SJCRH30 (cell line): ENCODE data around the gene KCNA5. TPM values are rescaled to one million over a fixed set of nuclear protein-coding genes. Genes with fewer than 3 reads are reported as not detected.

Experiments
- DNase-seq, 2 experiments: peaks; one replicate each; pipeline ENCODE4 v3.0.0-alpha.2; 2015 to 2020
- H3K27ac ChIP-seq: fragments of 250-450 bp; sonication (Bioruptor Pico); 2 replicates; pipeline ENCODE4 v1.5.1; 2020; ENCODE audit warnings: mild to moderate bottlenecking, moderate library complexity
- H3K27me3 ChIP-seq: fragments of 250-450 bp; sonication (Bioruptor Pico); 2 replicates; pipeline ENCODE4 v1.5.1; 2020; ENCODE audit warnings: mild to moderate bottlenecking, moderate library complexity
- H3K36me3 ChIP-seq: fragments of 250-450 bp; sonication (Bioruptor Pico); 2 replicates; pipeline ENCODE4 v1.5.1; 2020; ENCODE audit warnings: mild to moderate bottlenecking, moderate library complexity
- H3K4me1 ChIP-seq: fragments of 250-450 bp; sonication (Bioruptor Pico); 2 replicates; pipeline ENCODE4 v1.5.1; 2020; ENCODE audit warnings: mild to moderate bottlenecking, moderate library complexity
- H3K4me3 ChIP-seq: fragments of 250-450 bp; sonication (Bioruptor Pico); 2 replicates; pipeline ENCODE4 v1.5.1; 2020; ENCODE audit warnings: mild to moderate bottlenecking, moderate library complexity
- H3K9me3 ChIP-seq: fragments of 250-450 bp; sonication (Bioruptor Pico); replicated peaks from 2 replicates; pipeline ENCODE4 v1.5.1; 2020; ENCODE audit warnings: mild to moderate bottlenecking, moderate library complexity
- total RNA-seq: library from RNA; depleted of rRNA; stranded (reverse); fragments of >200 nt; shearing (Covaris generic); gene quantifications from 2 replicates; pipeline ENCODE4 v1.2.3, GENCODE V29; 2014

KCNA5 gene
- total RNA-seq, 1 experiment from 2014 or later: not detected

DNA sequence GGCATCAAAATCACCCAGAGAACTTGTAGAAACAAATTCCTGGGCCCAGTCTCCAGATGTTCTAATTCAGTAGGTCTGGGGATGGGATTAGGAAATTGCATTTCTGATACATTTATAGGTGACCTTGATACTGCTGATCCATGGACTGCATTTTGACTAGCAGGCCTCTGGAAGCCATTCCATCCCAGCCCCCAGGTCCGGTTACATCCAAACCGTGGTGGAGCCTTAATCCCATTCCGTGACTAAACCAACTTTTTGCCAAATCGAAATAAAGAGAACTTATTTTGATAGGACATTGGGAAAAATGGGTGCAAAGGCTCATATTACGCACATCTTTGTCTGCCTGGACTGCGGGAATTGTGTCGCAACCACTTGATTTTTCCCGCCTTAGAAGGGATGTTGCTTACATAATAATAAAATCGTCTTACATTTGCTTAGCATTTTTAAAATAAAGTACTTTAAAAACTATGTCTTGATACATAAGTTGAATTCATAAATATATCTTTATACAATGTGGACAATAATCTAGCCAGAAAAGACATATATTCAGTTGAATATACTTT lies 5.8 kb upstream of the KCNA5 start:
- Histone ChIP-seq H3K9me3 (no peaks in the 10 kb centered on the region), H3K27ac (no peak overlapping the region), H3K27me3 (no peaks in the 10 kb centered on the region), H3K4me1 (no peaks in the 10 kb centered on the region), H3K36me3 (no peaks in the 10 kb centered on the region), H3K4me3 (no peak overlapping the region)
- DNase-seq: no peak

DNA sequence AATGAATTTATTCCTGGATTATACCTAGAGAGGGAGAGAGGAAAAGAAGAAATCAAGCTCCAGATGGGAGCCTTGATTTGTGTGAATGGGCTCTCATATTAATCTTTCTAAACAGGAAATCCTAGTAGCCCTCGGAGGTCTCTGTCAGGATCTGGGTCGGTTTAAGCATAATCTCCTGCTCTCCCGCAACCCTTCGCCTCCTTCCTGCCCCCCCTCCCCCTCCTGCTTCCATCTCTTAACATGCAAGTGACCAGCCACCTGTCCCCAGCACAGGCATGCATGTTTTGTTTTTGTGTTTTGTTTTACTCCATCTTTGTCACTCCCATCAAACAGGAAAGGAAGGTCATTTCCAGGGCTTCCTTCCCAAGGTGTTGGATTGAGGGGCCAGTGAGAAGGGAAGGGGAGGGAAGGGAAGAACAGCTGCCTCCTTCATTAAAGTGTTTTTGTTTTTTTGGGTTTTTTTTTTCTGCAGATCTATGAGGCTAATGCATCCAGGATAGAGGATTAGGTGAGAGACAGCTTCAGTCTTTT lies 4.8 kb upstream of the KCNA5 start:
- no peak for DNase-seq
- Histone ChIP-seq H3K36me3 (no peaks in the 10 kb centered on the region), H3K27me3 (no peaks in the 10 kb centered on the region), H3K4me3 (no peak overlapping the region), H3K4me1 (no peaks in the 10 kb centered on the region), H3K27ac (no peak overlapping the region), H3K9me3 (no peaks in the 10 kb centered on the region)

DNA sequence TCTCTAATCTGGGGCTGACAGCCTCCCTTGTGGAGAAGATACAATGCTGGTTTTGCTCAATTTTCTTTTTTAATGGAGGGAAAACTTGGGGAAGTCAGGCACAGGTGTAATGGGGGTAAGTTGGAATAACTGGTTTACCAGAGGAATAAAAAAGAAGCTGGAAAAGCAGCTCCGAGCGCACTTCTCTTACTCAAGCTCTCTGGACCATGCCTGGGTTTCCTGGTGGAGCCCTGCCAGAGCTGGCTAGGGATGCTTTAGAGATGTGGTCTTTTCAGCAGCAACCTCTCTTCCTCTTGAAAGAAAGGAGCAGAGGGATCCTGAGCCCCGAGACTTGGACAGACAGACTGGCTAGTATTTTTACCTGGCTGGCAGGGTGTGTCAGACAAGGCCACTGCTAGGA lies 3.9 kb upstream of the KCNA5 start:
- Histone ChIP-seq H3K27me3 (no peaks in the 10 kb centered on the region), H3K9me3 (no peaks in the 10 kb centered on the region), H3K27ac (no peak overlapping the region), H3K4me3 (no peak overlapping the region), H3K4me1 (no peaks in the 10 kb centered on the region), H3K36me3 (no peaks in the 10 kb centered on the region)
- no peak for DNase-seq

DNA sequence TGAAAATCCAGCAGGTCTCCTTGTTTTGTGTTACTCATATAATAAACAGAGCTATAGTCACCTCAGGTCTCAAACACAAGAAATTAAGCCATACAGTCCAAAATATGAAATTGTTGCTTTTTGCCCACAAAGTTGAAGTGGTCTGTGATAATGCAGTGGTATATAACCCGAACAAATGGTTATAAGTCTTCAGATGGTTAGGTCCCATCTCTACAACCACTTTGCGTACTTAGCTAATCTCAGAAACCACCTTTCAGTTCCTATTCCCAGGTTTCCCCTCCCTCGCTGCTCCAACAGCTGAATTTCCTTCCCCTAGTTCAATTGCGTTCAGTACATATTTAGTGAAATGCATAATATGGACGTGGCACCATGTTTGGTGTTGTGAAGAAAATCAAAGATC lies 3.3 kb upstream of the KCNA5 start:
- H3K27me3 ChIP-seq: no peaks in the 10 kb centered on the region

DNA sequence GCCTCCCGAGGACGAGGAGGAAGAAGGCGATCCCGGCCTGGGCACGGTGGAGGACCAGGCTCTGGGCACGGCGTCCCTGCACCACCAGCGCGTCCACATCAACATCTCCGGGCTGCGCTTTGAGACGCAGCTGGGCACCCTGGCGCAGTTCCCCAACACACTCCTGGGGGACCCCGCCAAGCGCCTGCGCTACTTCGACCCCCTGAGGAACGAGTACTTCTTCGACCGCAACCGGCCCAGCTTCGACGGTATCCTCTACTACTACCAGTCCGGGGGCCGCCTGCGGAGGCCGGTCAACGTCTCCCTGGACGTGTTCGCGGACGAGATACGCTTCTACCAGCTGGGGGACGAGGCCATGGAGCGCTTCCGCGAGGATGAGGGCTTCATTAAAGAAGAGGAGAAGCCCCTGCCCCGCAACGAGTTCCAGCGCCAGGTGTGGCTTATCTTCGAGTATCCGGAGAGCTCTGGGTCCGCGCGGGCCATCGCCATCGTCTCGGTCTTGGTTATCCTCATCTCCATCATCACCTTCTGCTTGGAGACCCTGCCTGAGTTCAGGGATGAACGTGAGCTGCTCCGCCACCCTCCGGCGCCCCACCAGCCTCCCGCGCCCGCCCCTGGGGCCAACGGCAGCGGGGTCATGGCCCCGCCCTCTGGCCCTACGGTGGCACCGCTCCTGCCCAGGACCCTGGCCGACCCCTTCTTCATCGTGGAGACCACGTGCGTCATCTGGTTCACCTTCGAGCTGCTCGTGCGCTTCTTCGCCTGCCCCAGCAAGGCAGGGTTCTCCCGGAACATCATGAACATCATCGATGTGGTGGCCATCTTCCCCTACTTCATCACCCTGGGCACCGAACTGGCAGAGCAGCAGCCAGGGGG lies 979 bp downstream of the KCNA5 start:
- H3K27me3 ChIP-seq: peaks cover 6% of the 10 kb centered on the region; the same call in 1 of the 2 replicates
- H3K27ac ChIP-seq: no peak overlapping the region
- no peak overlapping the region for H3K4me3 ChIP-seq
- H3K4me1 ChIP-seq: no peaks in the 10 kb centered on the region
- H3K36me3 ChIP-seq: no peaks in the 10 kb centered on the region
- no peak for DNase-seq
- no peaks in the 10 kb centered on the region for H3K9me3 ChIP-seq

More for the DNA sequence above, 3.3 kb upstream of the KCNA5 start:
- no peak for DNase-seq
- H3K4me1 ChIP-seq: no peaks in the 10 kb centered on the region
- no peaks in the 10 kb centered on the region for H3K9me3 ChIP-seq
- H3K36me3 ChIP-seq: no peaks in the 10 kb centered on the region
- no peak overlapping the region for H3K4me3 ChIP-seq
- H3K27ac ChIP-seq: no peak overlapping the region

DNA sequence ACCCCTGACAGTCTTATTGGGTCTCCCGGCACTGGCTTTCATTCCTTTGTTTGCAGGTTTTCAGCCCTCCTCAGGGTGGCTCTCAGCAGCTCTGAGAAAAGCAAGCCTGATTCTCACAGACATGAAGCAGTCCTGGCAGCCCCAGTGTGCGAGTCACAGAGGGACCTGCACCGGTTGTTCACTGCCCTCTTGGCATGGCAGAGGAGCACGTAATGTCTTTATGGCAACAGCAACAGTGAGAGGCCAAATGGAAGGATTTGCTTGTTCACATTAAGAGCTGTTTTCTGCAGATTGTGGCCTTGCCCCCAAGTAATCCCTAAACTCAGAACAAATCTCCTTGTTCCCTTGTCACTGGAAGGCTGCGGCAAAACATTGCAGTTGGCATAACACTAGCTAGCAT lies 3.4 kb downstream of the KCNA5 start:
- DNase-seq: no peak
- H3K27ac ChIP-seq: no peak overlapping the region
- H3K4me1 ChIP-seq: no peaks in the 10 kb centered on the region
- no peaks in the 10 kb centered on the region for H3K36me3 ChIP-seq
- no peaks in the 10 kb centered on the region for H3K9me3 ChIP-seq
- H3K27me3 ChIP-seq: peaks cover 10% of the 10 kb centered on the region; the same call in 1 of the 2 replicates
- no peak overlapping the region for H3K4me3 ChIP-seq

DNA sequence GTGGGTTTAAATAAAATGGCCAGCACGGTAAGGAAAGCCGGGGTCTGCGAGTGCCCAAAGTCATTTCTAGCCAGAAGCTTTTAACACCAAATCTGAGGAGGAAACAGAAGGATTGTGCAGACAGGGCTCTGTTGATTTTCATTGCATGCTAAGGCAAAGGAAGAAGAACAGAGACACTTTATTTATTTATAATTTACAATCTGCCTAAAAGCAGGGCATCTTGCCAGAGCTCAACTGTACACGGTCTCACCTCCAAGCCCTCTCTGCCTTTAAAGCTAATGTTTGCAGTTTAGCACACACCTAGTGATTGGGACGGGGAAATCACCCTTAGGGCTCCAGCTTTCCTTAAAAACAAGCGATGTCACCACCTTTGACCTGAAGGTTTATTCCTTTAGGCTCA lies 4.0 kb downstream of the KCNA5 start:
- Histone ChIP-seq H3K4me3 (no peak overlapping the region), H3K36me3 (no peaks in the 10 kb centered on the region), H3K27ac (no peak overlapping the region), H3K27me3 (peaks cover 10% of the 10 kb centered on the region; the same call in 1 of the 2 replicates), H3K4me1 (no peaks in the 10 kb centered on the region), H3K9me3 (no peaks in the 10 kb centered on the region)
- DNase-seq: no peak

DNA sequence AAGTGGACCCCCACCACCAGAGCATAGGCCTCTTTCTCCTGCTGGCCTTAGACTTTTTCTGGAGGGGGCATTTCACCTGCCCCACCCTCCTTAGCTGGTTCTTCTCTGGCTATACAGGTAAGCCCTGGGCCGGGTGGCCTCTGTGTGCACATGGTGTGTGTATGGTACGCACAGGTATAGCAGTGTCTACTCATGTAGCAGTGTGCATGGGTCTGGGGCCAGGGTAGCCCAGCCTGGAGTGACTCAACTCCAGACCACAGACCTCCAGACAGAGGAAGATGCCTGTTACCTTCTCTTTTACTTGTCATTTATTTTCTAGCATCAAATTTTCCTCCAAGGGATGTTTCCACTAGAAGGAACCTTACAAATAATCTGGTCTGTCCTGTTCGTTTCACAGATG lies 6.9 kb downstream of the KCNA5 start:
- Histone ChIP-seq H3K27me3 (peaks cover 12% of the 10 kb centered on the region; the same call in 1 of the 2 replicates), H3K4me1 (no peaks in the 10 kb centered on the region), H3K9me3 (no peaks in the 10 kb centered on the region), H3K4me3 (no peak overlapping the region), H3K36me3 (no peaks in the 10 kb centered on the region), H3K27ac (no peak overlapping the region)
- DNase-seq: no peak

DNA sequence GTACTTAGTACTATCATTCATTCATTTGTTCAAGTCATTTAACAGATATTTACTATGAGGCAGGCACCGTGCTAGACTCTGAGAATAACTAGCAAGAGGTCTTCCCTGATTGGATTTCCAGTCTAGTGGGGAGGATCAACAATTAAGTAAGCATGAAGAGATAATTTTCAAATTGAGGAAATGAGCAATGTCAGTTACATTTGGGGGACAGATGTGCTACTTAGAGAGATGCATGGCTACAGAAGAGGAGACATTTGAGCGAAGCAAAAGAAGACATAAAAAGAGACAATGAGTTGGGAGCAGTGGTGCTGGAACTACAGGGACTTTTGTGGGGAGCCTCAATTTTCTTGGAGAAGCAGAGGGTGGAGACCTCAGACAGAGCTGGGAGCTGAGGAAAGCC lies 7.7 kb downstream of the KCNA5 start:
- Histone ChIP-seq H3K9me3 (no peaks in the 10 kb centered on the region), H3K36me3 (no peaks in the 10 kb centered on the region), H3K4me3 (no peak overlapping the region), H3K4me1 (no peaks in the 10 kb centered on the region), H3K27me3 (peaks cover 12% of the 10 kb centered on the region; the same call in 1 of the 2 replicates), H3K27ac (no peak overlapping the region)
- DNase-seq: no peak

DNA sequence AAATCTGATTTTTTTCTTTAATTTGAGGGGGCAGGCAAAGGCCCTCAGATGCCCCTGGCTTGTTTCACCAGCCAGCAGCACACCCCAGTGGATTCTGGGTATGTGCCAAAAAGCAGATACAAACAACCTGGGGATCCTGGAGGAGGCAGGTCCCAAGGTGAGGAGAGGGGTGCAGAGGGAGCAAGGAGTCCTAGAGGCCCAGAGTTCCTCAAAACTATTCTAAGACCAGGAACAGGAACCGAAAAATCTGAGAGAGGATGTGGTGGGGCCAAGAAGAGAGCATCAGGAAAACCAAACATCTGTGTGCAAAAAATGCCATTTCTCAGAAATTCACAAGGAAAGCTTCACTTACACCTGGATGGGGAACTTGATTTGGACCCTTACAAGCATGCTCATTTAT lies 8.2 kb downstream of the KCNA5 start:
- H3K4me3 ChIP-seq: no peak overlapping the region
- H3K27ac ChIP-seq: no peak overlapping the region
- H3K4me1 ChIP-seq: no peaks in the 10 kb centered on the region
- peaks cover 12% of the 10 kb centered on the region; the same call in 1 of the 2 replicates for H3K27me3 ChIP-seq
- H3K36me3 ChIP-seq: no peaks in the 10 kb centered on the region
- H3K9me3 ChIP-seq: no peaks in the 10 kb centered on the region
- DNase-seq: no peak

DNA sequence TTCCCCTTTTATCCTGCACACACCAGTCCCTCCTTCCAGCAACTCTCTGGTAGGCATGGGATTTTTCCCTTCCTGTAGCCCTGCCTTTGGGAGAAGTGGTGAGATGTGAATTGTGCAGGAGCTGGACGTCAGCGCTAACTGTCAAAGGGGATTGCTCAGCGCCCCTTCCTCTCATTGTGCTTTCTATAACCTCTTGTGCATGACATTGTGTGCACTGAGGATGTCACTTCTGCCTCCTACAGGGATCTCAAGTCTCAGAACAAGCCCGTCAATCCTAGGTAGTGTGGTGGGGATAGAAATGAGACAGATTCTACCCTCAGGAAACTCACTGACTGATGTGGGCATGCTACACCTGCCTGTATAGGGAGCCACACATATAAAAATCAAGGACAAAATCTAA lies 8.7 kb downstream of the KCNA5 start:
- DNase-seq: no peak
- H3K4me1 ChIP-seq: no peaks in the 10 kb centered on the region
- no peak overlapping the region for H3K4me3 ChIP-seq
- H3K9me3 ChIP-seq: no peaks in the 10 kb centered on the region
- H3K36me3 ChIP-seq: no peaks in the 10 kb centered on the region
- H3K27me3 ChIP-seq: peaks cover 8% of the 10 kb centered on the region; the same call in 1 of the 2 replicates
- no peak overlapping the region for H3K27ac ChIP-seq

DNA sequence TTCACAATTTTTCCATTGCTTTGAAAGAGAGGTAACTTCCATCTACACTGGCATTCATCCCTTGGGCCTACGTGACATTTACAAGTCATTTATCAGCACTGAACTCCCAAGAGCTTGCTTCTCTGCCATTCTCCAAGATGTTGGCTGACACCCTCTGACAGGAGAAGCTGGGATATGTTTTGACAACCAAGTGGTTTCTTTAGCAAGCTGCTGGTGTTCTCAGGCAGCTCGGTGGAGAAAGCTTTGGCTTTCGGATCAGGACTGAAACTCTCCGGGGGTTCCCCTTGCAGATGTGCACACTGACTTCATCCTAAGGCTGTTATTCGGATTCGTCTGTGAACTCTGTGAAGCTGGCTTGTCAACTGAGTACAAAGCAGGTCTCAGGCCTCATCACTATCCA lies 15.7 kb downstream of the KCNA5 start:
- Histone ChIP-seq H3K4me3 (no peak overlapping the region), H3K36me3 (no peaks in the 10 kb centered on the region), H3K4me1 (no peaks in the 10 kb centered on the region), H3K9me3 (no peaks in the 10 kb centered on the region), H3K27me3 (peaks cover 8% of the 10 kb centered on the region; the same call in 1 of the 2 replicates), H3K27ac (no peak overlapping the region)
- no peak for DNase-seq

DNA sequence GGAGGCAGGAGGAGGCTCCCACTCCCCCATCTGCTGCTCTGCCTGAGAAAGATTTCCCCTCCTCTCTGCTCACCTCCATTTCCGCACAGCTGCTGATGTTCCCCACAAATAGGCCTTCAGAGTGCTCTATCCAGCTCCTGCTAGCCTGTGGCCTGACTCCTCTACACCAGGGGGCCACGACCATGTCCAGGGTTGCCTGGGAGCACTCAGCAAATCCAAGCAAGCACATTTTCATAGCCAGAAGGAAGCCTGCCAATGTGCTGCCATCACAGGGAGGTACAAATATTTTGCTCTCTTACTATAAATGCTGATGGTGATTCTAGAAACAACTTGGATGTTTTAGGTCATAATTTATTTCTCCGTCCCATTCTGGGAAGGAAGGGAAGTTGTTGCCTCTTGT lies 17.3 kb downstream of the KCNA5 start:
- Histone ChIP-seq H3K9me3 (no peaks in the 10 kb centered on the region), H3K4me3 (no peak overlapping the region), H3K4me1 (no peaks in the 10 kb centered on the region), H3K27me3 (peaks cover 7% of the 10 kb centered on the region; the same call in 1 of the 2 replicates), H3K27ac (no peak overlapping the region), H3K36me3 (no peaks in the 10 kb centered on the region)
- DNase-seq: no peak

DNA sequence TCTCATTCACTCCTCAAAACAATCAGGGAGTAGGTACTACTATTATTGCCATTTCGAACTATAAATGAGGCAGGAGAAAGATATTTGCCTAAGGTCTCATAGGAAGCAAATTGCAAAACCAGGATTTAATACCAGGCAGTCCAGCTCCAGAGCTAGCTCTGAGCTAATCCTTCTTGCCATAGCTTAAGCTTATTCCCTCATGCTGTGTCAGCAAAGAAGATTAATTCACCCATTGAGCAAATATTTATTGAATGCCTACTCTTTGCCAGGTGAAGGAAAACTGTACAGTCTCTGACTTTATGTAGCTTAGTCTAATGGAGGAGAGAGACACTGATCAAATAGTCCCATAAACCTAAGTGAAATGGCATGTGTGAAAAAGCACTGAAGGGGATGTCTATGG lies 19.5 kb downstream of the KCNA5 start:
- no peaks in the 10 kb centered on the region for H3K36me3 ChIP-seq
- peaks cover 8% of the 10 kb centered on the region; the same call in 1 of the 2 replicates for H3K27me3 ChIP-seq
- no peak overlapping the region for H3K4me3 ChIP-seq
- DNase-seq: no peak
- H3K4me1 ChIP-seq: no peaks in the 10 kb centered on the region
- H3K9me3 ChIP-seq: no peaks in the 10 kb centered on the region
- no peak overlapping the region for H3K27ac ChIP-seq

DNA sequence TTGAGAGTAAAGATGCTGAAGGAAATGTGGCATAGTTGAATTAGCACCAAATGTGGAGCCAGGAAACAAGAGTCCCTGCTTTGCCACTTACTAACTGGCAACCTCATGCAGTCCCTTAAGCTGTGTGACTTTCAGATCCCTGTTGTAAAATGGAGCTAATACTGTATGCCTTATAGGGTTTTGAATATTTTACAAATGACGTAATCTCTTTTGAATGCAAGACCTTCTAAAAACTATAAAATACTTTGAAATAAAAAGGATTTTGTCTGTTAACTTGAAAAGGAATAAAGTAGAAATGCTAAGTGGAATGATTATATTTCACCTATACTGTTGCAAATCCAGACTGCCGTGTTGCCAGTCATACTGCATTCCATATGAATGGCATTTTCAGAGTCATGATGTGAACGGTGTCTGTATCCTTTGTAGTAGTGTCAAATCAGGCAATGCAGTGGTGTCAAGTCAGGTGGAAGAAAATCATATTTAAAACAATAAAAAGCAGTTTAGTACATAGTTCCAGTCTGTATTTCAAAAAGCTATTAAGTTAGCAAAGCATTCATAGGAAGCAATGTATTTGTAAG lies 21.3 kb downstream of the KCNA5 start:
- Histone ChIP-seq H3K36me3 (no peaks in the 10 kb centered on the region), H3K4me3 (no peak overlapping the region), H3K27me3 (peaks cover 16% of the 10 kb centered on the region; the same call in 1 of the 2 replicates), H3K9me3 (no peaks in the 10 kb centered on the region), H3K4me1 (no peaks in the 10 kb centered on the region), H3K27ac (no peak overlapping the region)
- no peak for DNase-seq
